GM10248 (cell line): ENCODE measurements around the gene RNASET2.
A peak's percentile ranks its signal among the peaks of the same experiment; 100 is the strongest.

ENCODE experiments used
- CTCF ChIA-PET: fragments of 300-600 bp; sonication (Branson Sonifier 250); formaldehyde crosslinking; extraction: SDS; loops from one replicate; lab custom pipeline; 2021; ENCODE audit warnings: antibody characterized with exemption; lab: Yijun Ruan, JAX
- POLR2A ChIA-PET: fragments of 350-650 bp; sonication (Branson Sonifier 250); formaldehyde crosslinking; extraction: SDS; loops from one replicate; lab custom pipeline; 2020; ENCODE audit warnings: antibody characterized with exemption; lab: Yijun Ruan, JAX
- DNase-seq: peaks from one replicate; pipeline ENCODE4 v3.0.0; 2012; ENCODE audit errors: extremely low spot score
- CTCF ChIP-seq: IDR thresholded peaks from 2 replicates; pipeline ENCODE4 v1.5.1; 2012; ENCODE audit warnings: mild to moderate bottlenecking, low read depth; ENCODE audit errors: extremely low read depth, missing control alignments, control extremely low read depth

Gene RNASET2

DNA sequence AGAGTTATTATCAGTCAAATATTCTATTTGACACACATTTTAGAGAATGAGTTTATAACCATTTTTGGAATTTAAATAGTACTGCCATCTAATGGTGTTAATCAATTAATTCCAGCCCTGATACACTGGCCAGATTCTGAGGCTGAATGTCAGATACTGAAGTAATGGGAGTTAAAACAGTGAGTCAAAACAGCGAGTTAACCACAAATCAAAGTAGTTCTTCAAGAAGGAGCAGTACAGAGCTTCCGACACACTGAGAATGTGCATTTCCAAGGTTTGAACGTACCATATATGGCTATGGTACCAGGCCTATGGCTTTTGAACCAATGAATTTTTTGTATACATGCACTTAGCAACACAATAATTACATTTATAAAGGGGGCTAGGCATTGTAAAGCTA, 31.6 kb upstream of the RNASET2 start:
- ChIA-PET POLR2A (no interaction called here), CTCF (interaction anchor here (1.1 to 4.4 kb wide), 16 partner anchors 9 to 212 kb away, joined by 3 to 132 read pairs (median 20); partner anchors contain the start of genes CEP43 and RNASET2)
- peak; percentile 9 for TF ChIP-seq CTCF
- DNase-seq = no peak

DNA sequence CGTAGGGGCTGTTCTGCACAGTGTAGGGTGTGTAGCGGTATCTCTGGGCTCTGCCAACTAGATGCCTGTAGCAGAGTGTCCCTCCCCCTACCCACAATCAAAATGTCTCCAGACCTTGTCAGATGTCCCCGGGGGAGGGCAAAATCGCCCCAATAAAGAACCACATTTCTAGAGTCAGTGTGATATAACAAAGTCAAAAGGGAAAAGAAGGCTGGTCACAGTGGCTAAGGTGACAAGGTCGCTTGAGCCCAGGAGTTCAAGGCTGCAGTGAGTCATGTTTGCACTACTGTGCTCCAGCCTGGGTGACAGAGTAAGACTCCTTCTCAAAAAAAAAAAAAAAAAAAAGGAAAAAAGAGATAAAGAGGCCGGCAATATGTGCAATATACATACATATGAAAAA, 31.1 kb upstream of the RNASET2 start:
- no peak for DNase-seq
- no peak for TF ChIP-seq CTCF
- CTCF ChIA-PET = interaction anchor here (1.1 to 4.4 kb wide), 9 partner anchors 8 to 212 kb away, joined by 3 to 132 read pairs (median 30); partner anchors contain the start of genes CEP43 and RNASET2
- POLR2A ChIA-PET = no interaction called here

DNA sequence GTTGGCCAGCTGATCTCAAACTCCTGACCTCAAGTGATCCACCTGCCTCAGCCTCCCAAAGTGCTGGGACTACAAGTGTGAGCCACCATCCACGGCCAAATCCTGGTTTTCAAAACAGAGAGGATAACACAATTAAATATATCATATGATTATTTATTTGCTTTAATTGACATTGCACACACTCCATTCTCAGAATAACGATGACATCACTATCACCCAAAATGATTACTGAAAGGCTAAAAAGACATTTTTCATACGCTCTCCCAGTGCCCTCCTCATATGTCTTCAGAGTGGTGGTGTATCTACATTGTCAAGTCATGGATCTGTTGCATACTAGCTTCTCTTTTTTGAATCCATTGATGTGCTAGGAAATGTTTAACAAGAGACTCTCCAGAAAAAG, 24.4 kb upstream of the RNASET2 start:
- no peak for DNase-seq
- no peak for TF ChIP-seq CTCF
- ChIA-PET CTCF (interaction anchor here (1.0 to 5.5 kb wide), 4 partner anchors 9 to 26 kb away, joined by 3 to 58 read pairs (median 4); no protein-coding TSS in a partner anchor), POLR2A (no interaction called here)

DNA sequence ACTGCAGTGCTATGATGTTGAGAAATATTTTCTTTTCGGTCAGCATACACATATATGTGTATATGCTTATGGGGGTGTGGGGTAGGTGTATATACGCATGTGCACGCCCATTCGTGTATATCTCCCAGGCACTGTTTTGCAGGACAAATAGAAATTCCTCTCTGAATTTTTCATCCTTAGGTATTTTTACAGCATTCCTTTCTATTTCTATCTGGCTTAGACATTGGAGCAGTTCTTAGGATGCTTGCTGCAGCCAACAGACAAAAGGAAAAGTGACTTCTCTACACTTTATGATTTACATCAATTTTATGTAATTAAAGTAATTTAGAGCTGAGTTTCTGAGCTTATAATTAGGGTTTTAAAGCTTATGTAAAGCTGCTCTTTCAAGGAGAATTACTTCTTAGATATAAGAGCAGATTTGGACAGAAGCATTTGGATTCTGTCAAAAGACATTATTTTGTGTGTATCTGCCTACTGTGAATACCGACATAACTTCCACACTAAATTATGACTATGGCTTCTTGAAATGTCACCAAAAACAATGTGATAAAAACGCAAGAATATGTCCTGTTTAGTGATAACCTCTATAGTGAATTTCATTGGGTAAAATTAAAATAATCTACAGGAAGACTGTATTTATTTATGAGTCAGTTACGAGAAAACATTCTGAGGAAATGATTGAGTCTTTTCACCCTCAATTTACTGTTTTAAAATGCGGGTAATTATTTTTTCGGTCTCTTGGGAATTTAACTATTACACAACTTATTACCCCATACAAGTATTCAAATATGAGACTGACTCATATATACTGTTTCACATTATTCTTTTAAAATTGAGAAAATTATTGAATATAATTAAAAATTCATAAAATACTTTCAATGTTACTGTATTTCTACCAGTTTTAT, 21.5 kb upstream of the RNASET2 start:
- DNase-seq = no peak
- POLR2A ChIA-PET = no interaction called here
- CTCF ChIA-PET = interaction anchor here (5.5 kb wide), 1 partner anchor 11 kb away, joined by 58 read pairs; no protein-coding TSS in a partner anchor
- no peak for TF ChIP-seq CTCF

GRCh38 chr6:166976636-166977035, 20.3 kb upstream of the RNASET2 start:
- ChIA-PET POLR2A (interaction anchor here (0.7 kb wide), 1 partner anchor 23 kb away, joined by 7 read pairs; the partner anchor contains the start of gene CEP43), CTCF (interaction anchor here (0.7 to 5.5 kb wide), 2 partner anchors 10 to 13 kb away, joined by 3 to 58 read pairs; no protein-coding TSS in a partner anchor)
- TF ChIP-seq CTCF = no peak
- no peak for DNase-seq

DNA sequence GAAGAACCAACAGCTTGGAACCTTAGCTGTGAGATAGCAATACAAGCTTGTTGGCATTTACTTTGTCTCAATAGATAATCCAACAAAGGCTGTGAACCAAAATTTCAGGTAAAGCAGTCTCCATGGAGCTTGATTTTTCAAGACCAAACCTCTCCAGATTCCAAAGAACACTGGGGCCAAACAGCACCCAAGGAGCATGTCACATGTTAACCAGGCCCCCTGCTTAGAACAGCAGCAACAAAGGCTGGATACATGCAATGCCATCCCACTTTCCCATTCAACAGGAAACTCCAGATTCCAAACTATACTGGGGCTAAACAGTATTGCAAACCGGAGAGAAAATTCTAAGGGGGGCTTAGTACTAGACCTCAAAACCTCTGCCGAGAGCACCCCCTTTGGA, 15.8 kb upstream of the RNASET2 start:
- ChIA-PET POLR2A (no interaction called here), CTCF (interaction anchor here (1.3 to 2.1 kb wide), 3 partner anchors 9 to 17 kb away, joined by 5 to 15 read pairs (median 7); partner anchors contain the start of gene RNASET2)
- no peak for TF ChIP-seq CTCF
- DNase-seq = no peak
